ENCODE measurements around the gene MC1R. TPM values are rescaled to one million over a fixed set of nuclear protein-coding genes. Genes with fewer than 3 reads are reported as not detected.

The MC1R gene
- total RNA-seq: 6.7 to 7.5 TPM (median 7.5 TPM) in 3 replicates

- no peak for TF ChIP-seq CTCF (IDR thresholded peaks at IDR 0.05; ENCODE audit: unreplicated experiment)
- H3K36me3 Mint-ChIP-seq: no peaks in the 10 kb centered on the region
- peak in 1 of 2 experiments; percentile 57 for DNase-seq (ENCODE audit: low spot score in 2 of 2, unreplicated experiment in 2 of 2)
- H3K27me3 Mint-ChIP-seq (ENCODE audit: low read depth): peaks cover 27% of the 10 kb centered on the region
- H3K4me1 Mint-ChIP-seq: peaks cover 23% of the 10 kb centered on the region
- H3K4me3 Mint-ChIP-seq: peak within 1 kb of the TSS; percentile 70
- no peaks in the 10 kb centered on the region for H3K9me3 Mint-ChIP-seq
- no peak within 1 kb of the TSS for H3K27ac Mint-ChIP-seq
Observed at GRCh38 chr16:89918453-89919347, at the start of gene MC1R. TSS of gene MC1R (plus strand) at chr16:89918862. CDS start at chr16:89919259, 397 bp downstream.

DNA sequence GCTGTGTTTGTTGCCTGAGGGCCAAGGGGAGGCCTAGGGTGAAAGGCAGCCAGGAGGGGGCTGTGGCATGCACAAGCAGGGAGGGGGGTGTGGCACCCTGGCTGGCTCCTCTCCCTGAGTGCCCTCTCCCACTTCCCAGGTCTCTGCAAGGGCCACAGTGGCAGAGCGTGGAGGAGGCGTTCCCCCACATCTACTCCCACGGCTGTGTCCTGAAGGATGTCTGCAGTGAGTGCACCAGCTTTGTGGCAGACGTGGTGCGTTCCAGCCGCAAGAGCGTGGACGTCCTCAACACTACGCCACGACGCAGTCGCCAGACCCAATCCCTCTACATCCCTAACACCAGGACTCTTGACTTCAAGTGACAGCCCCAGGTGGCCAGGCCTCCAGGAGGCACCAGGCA is 48.8 kb upstream of the MC1R start:
- Mint-ChIP-seq H3K4me3 (no peak overlapping the region), H3K36me3 (peaks cover 2% of the 10 kb centered on the region), H3K9me3 (no peaks in the 10 kb centered on the region)

DNA sequence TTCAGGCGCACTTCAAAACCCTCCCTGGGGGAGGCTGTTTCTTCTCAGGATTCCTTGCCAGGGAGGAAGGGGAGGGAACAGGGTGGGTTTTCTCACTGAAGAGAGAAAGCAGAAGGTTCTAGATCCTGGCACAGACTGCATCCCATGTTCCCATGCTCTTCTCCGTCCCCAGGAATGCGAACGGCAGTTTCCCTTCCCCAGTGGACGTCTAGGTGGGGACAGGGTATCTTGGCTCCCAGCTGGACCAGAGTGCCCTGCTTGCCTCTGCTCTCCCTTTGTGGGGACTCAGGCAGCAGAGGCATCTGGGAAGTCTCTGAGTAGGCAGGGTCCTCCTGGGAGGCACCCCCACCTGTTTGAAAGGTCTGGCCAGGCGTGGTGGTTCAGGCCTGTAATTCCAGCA is 48.2 kb upstream of the MC1R start:
- no peak overlapping the region for H3K27ac Mint-ChIP-seq
- peaks cover 15% of the 10 kb centered on the region for H3K4me1 Mint-ChIP-seq
- H3K9me3 Mint-ChIP-seq: no peaks in the 10 kb centered on the region
- H3K27me3 Mint-ChIP-seq (ENCODE audit: low read depth): no peaks in the 10 kb centered on the region
- H3K36me3 Mint-ChIP-seq: peaks cover 6% of the 10 kb centered on the region
- no peak for TF ChIP-seq CTCF (IDR thresholded peaks at IDR 0.05; ENCODE audit: unreplicated experiment)
- DNase-seq (ENCODE audit: low spot score in 2 of 2, unreplicated experiment in 2 of 2): no peak
- no peak overlapping the region for H3K4me3 Mint-ChIP-seq

More for the DNA sequence above, 48.8 kb upstream of the MC1R start:
- TF ChIP-seq CTCF (IDR thresholded peaks at IDR 0.05; ENCODE audit: unreplicated experiment): no peak
- H3K4me1 Mint-ChIP-seq: peaks cover 11% of the 10 kb centered on the region
- H3K27me3 Mint-ChIP-seq (ENCODE audit: low read depth): no peaks in the 10 kb centered on the region
- no peak overlapping the region for H3K27ac Mint-ChIP-seq
- DNase-seq (ENCODE audit: low spot score in 2 of 2, unreplicated experiment in 2 of 2): no peak

DNA sequence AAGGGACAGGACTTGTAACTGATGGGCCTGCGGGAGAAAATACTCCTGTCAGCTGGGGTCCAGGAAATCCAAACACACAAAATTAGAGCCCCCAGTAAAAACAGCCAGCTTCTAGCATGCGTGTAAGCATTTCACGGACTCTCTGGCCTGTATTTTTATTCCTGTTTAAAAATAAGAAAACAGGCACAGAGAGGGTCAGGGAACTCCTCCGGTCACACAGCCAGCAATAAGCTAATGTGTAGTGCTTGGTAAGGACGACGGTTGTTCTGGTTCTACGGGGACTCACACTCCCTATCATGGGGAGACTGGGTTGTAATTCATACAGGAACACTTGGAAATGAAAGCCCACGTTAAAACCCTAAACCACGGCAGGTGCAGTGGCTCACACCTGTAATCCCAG is 46.8 kb upstream of the MC1R start:
- peaks cover 6% of the 10 kb centered on the region for H3K36me3 Mint-ChIP-seq
- no peak overlapping the region for H3K4me3 Mint-ChIP-seq
- no peak for TF ChIP-seq CTCF (IDR thresholded peaks at IDR 0.05; ENCODE audit: unreplicated experiment)
- H3K4me1 Mint-ChIP-seq: peaks cover 15% of the 10 kb centered on the region
- DNase-seq (ENCODE audit: low spot score in 2 of 2, unreplicated experiment in 2 of 2): no peak
- H3K27ac Mint-ChIP-seq: no peak overlapping the region
- no peaks in the 10 kb centered on the region for H3K27me3 Mint-ChIP-seq (ENCODE audit: low read depth)
- no peaks in the 10 kb centered on the region for H3K9me3 Mint-ChIP-seq

GRCh38 chr16:89873109-89873971 is 45.3 kb upstream of the MC1R start, which contains the start of gene TCF25:
TSS of gene TCF25 (plus strand) at chr16:89873592. CDS start at chr16:89873668, 76 bp downstream.
- H3K4me3 Mint-ChIP-seq: peak within 1 kb of the TSS; percentile 87
- TF ChIP-seq CTCF (IDR thresholded peaks at IDR 0.05; ENCODE audit: unreplicated experiment): no peak
- H3K4me1 Mint-ChIP-seq: peaks cover 15% of the 10 kb centered on the region
- peak within 1 kb of the TSS; percentile 99 for H3K27ac Mint-ChIP-seq
- H3K27me3 Mint-ChIP-seq (ENCODE audit: low read depth): no peaks in the 10 kb centered on the region
- peaks cover 8% of the 10 kb centered on the region for H3K36me3 Mint-ChIP-seq
- H3K9me3 Mint-ChIP-seq: no peaks in the 10 kb centered on the region
- DNase-seq (ENCODE audit: low spot score in 2 of 2, unreplicated experiment in 2 of 2): peak; percentile 86 to 90
